HG02973 (cell line): Measurements from ENCODE around the gene TMUB2.

Experiments
- ATAC-seq: cut with Tn5 transposase; IDR thresholded peaks from one replicate; pipeline ENCODE4 v1.9.1; 2021; ENCODE audit warnings: moderate library complexity; ENCODE audit not compliant: unreplicated experiment

The TMUB2 gene

GRCh38 chr17:44202756-44203155 lies 16.0 kb downstream of the TMUB2 start:
- ATAC-seq: no peak

GRCh38 chr17:44203731-44204440 lies 17.1 kb downstream of the TMUB2 start:
- ATAC-seq: no peak

- no peak for ATAC-seq
These were observed 17.7 kb downstream of the TMUB2 start for GRCh38 chr17:44204441-44204882.

- no peak for ATAC-seq
These were observed 19.4 kb downstream of the TMUB2 start for GRCh38 chr17:44205962-44206824.

GRCh38 chr17:44206825-44207155 lies 20.0 kb downstream of the TMUB2 start:
- ATAC-seq: no peak

GRCh38 chr17:44207319-44207718 lies 20.5 kb downstream of the TMUB2 start:
- ATAC-seq: no peak

- no peak for ATAC-seq
These were observed 21.0 kb downstream of the TMUB2 start for GRCh38 chr17:44207743-44208142.

- no peak for ATAC-seq
These were observed 23.1 kb downstream of the TMUB2 start for GRCh38 chr17:44209786-44210341.

GRCh38 chr17:44210342-44211192 lies 23.8 kb downstream of the TMUB2 start:
- ATAC-seq: peak; percentile 60

- no peak for ATAC-seq
These were observed 24.8 kb downstream of the TMUB2 start for GRCh38 chr17:44211281-44212265.

- ATAC-seq: no peak
These were observed 26.0 kb downstream of the TMUB2 start for GRCh38 chr17:44212507-44213402.

- no peak for ATAC-seq
These were observed 26.8 kb downstream of the TMUB2 start for GRCh38 chr17:44213403-44214229.

GRCh38 chr17:44214230-44214494 lies 27.4 kb downstream of the TMUB2 start:
- ATAC-seq: no peak

GRCh38 chr17:44214896-44215295 lies 28.1 kb downstream of the TMUB2 start:
- ATAC-seq: no peak

GRCh38 chr17:44216173-44216572 lies 29.4 kb downstream of the TMUB2 start:
- ATAC-seq: no peak

- no peak for ATAC-seq
These were observed 29.9 kb downstream of the TMUB2 start for GRCh38 chr17:44216694-44217093.

- ATAC-seq: no peak
These were observed 31.1 kb downstream of the TMUB2 start for GRCh38 chr17:44217738-44218343.
